Measurements from ENCODE around the gene MLXIP. TPM values are rescaled to one million over a fixed set of nuclear protein-coding genes. Genes with fewer than 3 reads are reported as not detected.
A peak's percentile ranks its signal among the peaks of the same experiment; 100 is the strongest.

MLXIP gene
- total RNA-seq, 4 donors from 2014 or later = 9.6 to 20.0 (median 11.4) TPM

- intact Hi-C loops (cut with DNase I) = loop anchor here (10.0 kb wide), 1 partner anchor 139 kb away; the partner anchor contains the start of gene LRRC43
- TF ChIP-seq CTCF (IDR thresholded peaks at IDR 0.05) = no peak
- no peak for TF ChIP-seq POLR2A (IDR thresholded peaks at IDR 0.05)
- no peaks in the 10 kb centered on the region for H3K27me3 ChIP-seq
- H3K9me3 ChIP-seq = no peaks in the 10 kb centered on the region
- H3K27ac ChIP-seq = no peak overlapping the region
- H3K4me1 ChIP-seq = peaks cover 3 to 5% (median 3%) of the 10 kb centered on the region in 3 donors
- no peak for DNase-seq
- WGBS, 2 donors = 90 to 99% methylated on average over 5 of the region's 7 CpGs
- H3K36me3 ChIP-seq = peaks cover 0 to 42% (median 0%) of the 10 kb centered on the region in 3 donors
- no peak overlapping the region for H3K4me3 ChIP-seq
Observed at GRCh38 chr12:122046145-122046544, 32.4 kb upstream of the MLXIP start.

GRCh38 chr12:122048151-122048550 lies 30.4 kb upstream of the MLXIP start:
- intact Hi-C loops (cut with DNase I) = loop anchor here (10.0 kb wide), 1 partner anchor 137 kb away; the partner anchor contains the start of gene LRRC43
- no peak for TF ChIP-seq CTCF (IDR thresholded peaks at IDR 0.05)
- no peak for TF ChIP-seq POLR2A (IDR thresholded peaks at IDR 0.05)
- no peak for DNase-seq
- Histone ChIP-seq H3K36me3 (peaks cover 0 to 33% (median 0%) of the 10 kb centered on the region in 3 donors), H3K27ac (no peak overlapping the region), H3K4me1 (peaks cover 0 to 15% (median 6%) of the 10 kb centered on the region in 3 donors), H3K27me3 (no peaks in the 10 kb centered on the region), H3K9me3 (no peaks in the 10 kb centered on the region), H3K4me3 (no peak overlapping the region)
- WGBS, 2 donors = 84 to 90% methylated on average over 7 to 8 of the region's 8 CpGs

- no peak for DNase-seq
- intact Hi-C loops (cut with DNase I) = loop anchor here (10.0 kb wide), 1 partner anchor 135 kb away; the partner anchor contains the start of gene LRRC43
- peaks cover 0 to 19% (median 0%) of the 10 kb centered on the region in 3 donors for H3K36me3 ChIP-seq
- 56 to 66% methylated on average over 6 to 7 of the region's 9 CpGs for WGBS, 2 donors
- H3K4me3 ChIP-seq = no peak overlapping the region
- H3K4me1 ChIP-seq = peaks cover 5 to 24% (median 6%) of the 10 kb centered on the region in 3 donors
- TF ChIP-seq POLR2A (IDR thresholded peaks at IDR 0.05) (no peak), CTCF (IDR thresholded peaks at IDR 0.05) (no peak)
- H3K27ac ChIP-seq = no peak overlapping the region
- no peaks in the 10 kb centered on the region for H3K27me3 ChIP-seq
- H3K9me3 ChIP-seq = no peaks in the 10 kb centered on the region
Observed at GRCh38 chr12:122049827-122050226, 28.7 kb upstream of the MLXIP start.

- 80 to 92% methylated on average over 17 to 19 of the region's 20 CpGs for WGBS, 2 donors
- TF ChIP-seq POLR2A (IDR thresholded peaks at IDR 0.05) (no peak), CTCF (IDR thresholded peaks at IDR 0.05) (no peak)
Observed at GRCh38 chr12:122050706-122051105, 27.9 kb upstream of the MLXIP start.

GRCh38 chr12:122051231-122051876 lies 27.2 kb upstream of the MLXIP start:
- no peak overlapping the region for H3K4me3 ChIP-seq
- peaks cover 0 to 21% (median 0%) of the 10 kb centered on the region in 3 donors for H3K36me3 ChIP-seq
- no peaks in the 10 kb centered on the region for H3K27me3 ChIP-seq
- TF ChIP-seq POLR2A (IDR thresholded peaks at IDR 0.05) = no peak
- TF ChIP-seq CTCF (IDR thresholded peaks at IDR 0.05) = no peak
- peak overlapping the region in 3 of 4 donors; percentile 31 to 55 (median 42) for H3K27ac ChIP-seq
- H3K9me3 ChIP-seq = no peaks in the 10 kb centered on the region
- WGBS, 2 donors = 67 to 68% methylated on average over 8 to 12 of the region's 14 CpGs
- peaks cover 5 to 24% (median 6%) of the 10 kb centered on the region in 3 donors for H3K4me1 ChIP-seq
- intact Hi-C loops (cut with DNase I) = no loop called here
- no peak for DNase-seq

More at GRCh38 chr12:122050706-122051105, 27.9 kb upstream of the MLXIP start:
- Histone ChIP-seq H3K4me1 (peaks cover 5 to 24% (median 6%) of the 10 kb centered on the region in 3 donors), H3K36me3 (peaks cover 0 to 21% (median 0%) of the 10 kb centered on the region in 3 donors), H3K4me3 (no peak overlapping the region), H3K27me3 (no peaks in the 10 kb centered on the region), H3K9me3 (no peaks in the 10 kb centered on the region), H3K27ac (peak overlapping the region in 3 of 4 donors; percentile 31 to 55 (median 42))
- intact Hi-C loops (cut with DNase I) = no loop called here
- DNase-seq = no peak
